IMR-90 (cell line): ENCODE data around the gene ANXA2.

Source experiments
- BHLHE40 ChIP-seq: fragments of 150-350 bp; IDR thresholded peaks from 2 replicates; pipeline ENCODE4 v1.6.1; 2016; ENCODE audit warnings: mild to moderate bottlenecking, low read depth, low read length
- CEBPB ChIP-seq: IDR thresholded peaks from 2 replicates; pipeline ENCODE4 v1.6.1; 2012; ENCODE audit warnings: low read depth, low read length, improper control_type of control experiment
- CHD1 ChIP-seq: IDR thresholded peaks from 2 replicates; pipeline ENCODE4 v1.6.1; 2012; ENCODE audit warnings: low read depth, low read length, improper control_type of control experiment
- MAFK ChIP-seq: IDR thresholded peaks from 2 replicates; pipeline ENCODE4 v1.6.1; 2012; ENCODE audit warnings: low read depth, low read length, improper control_type of control experiment
- POLR2A ChIP-seq: IDR thresholded peaks from 2 replicates; pipeline ENCODE4 v1.6.1; 2012; ENCODE audit warnings: mild to moderate bottlenecking, low read depth, low read length
- RAD21 ChIP-seq: IDR thresholded peaks from 2 replicates; pipeline ENCODE4 v1.6.1; 2012; ENCODE audit warnings: low read length, improper control_type of control experiment
- RCOR1 ChIP-seq: IDR thresholded peaks from 2 replicates; pipeline ENCODE4 v1.6.1; 2012; ENCODE audit warnings: mild to moderate bottlenecking, low read length, improper control_type of control experiment; ENCODE audit not compliant: insufficient replicate concordance
- RFX5 ChIP-seq: IDR thresholded peaks from 2 replicates; pipeline ENCODE4 v1.8.0; 2012; ENCODE audit warnings: low read depth, mild to moderate bottlenecking, low read length, moderate library complexity
- SMC3 ChIP-seq: fragments of 150-350 bp; IDR thresholded peaks from 2 replicates; pipeline ENCODE4 v1.6.1; 2016; ENCODE audit warnings: low read depth, mild to moderate bottlenecking, antibody characterized with exemption, low read length, moderate library complexity
- TF ChIP-seq, protein P1 (sequence below): conservative IDR thresholded peaks from 2 replicates; pipeline ENCODE4 v1.5.1; 2012; ENCODE audit warnings: mild to moderate bottlenecking, low read depth, low read length, improper control_type of control experiment
- TF ChIP-seq, protein P2 (sequence below): fragments of 150-350 bp; IDR thresholded peaks from 2 replicates; pipeline ENCODE4 v1.6.1; 2016; ENCODE audit warnings: low read depth, mild to moderate bottlenecking, low read length, moderate library complexity, borderline replicate concordance

GRCh38 chr15:60337076-60337475, 60.7 kb downstream of the ANXA2 start:
- TF ChIP-seq, protein P1, sequence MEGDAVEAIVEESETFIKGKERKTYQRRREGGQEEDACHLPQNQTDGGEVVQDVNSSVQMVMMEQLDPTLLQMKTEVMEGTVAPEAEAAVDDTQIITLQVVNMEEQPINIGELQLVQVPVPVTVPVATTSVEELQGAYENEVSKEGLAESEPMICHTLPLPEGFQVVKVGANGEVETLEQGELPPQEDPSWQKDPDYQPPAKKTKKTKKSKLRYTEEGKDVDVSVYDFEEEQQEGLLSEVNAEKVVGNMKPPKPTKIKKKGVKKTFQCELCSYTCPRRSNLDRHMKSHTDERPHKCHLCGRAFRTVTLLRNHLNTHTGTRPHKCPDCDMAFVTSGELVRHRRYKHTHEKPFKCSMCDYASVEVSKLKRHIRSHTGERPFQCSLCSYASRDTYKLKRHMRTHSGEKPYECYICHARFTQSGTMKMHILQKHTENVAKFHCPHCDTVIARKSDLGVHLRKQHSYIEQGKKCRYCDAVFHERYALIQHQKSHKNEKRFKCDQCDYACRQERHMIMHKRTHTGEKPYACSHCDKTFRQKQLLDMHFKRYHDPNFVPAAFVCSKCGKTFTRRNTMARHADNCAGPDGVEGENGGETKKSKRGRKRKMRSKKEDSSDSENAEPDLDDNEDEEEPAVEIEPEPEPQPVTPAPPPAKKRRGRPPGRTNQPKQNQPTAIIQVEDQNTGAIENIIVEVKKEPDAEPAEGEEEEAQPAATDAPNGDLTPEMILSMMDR = no peak
- no peak for TF ChIP-seq CEBPB
- no peak for TF ChIP-seq RFX5
- TF ChIP-seq SMC3 = no peak
- no peak for TF ChIP-seq RAD21
- TF ChIP-seq POLR2A = no peak
- TF ChIP-seq, protein P2, sequence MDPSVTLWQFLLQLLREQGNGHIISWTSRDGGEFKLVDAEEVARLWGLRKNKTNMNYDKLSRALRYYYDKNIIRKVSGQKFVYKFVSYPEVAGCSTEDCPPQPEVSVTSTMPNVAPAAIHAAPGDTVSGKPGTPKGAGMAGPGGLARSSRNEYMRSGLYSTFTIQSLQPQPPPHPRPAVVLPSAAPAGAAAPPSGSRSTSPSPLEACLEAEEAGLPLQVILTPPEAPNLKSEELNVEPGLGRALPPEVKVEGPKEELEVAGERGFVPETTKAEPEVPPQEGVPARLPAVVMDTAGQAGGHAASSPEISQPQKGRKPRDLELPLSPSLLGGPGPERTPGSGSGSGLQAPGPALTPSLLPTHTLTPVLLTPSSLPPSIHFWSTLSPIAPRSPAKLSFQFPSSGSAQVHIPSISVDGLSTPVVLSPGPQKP = no peak
- no peak for TF ChIP-seq RCOR1
- no peak for TF ChIP-seq BHLHE40
- no peak for TF ChIP-seq CHD1
- TF ChIP-seq MAFK = no peak
